T-helper 1 cell (primary cell): ENCODE results near the gene NPR2.

Experiments
- DNase-seq, 5 donors: peaks; one replicate each; pipeline ENCODE4 v3.0.0-alpha.2; 2012 to 2020

Gene NPR2

GRCh38 chr9:35801328-35802128 is 10.1 kb downstream of the NPR2 start:
- DNase-seq: no peak

GRCh38 chr9:35806101-35806500 is 14.7 kb downstream of the NPR2 start:
- DNase-seq: no peak

GRCh38 chr9:35808433-35808832 is 17.0 kb downstream of the NPR2 start:
- no peak for DNase-seq

- DNase-seq: no peak
These were observed 18.7 kb downstream of the NPR2 start for GRCh38 chr9:35810122-35810521.

- DNase-seq: no peak
These were observed 20.1 kb downstream of the NPR2 start for GRCh38 chr9:35811381-35812024.

- DNase-seq: peak; percentile 93 to 98 (median 95)
These were observed 20.7 kb downstream of the NPR2 start, which contains the start of gene SPAG8 for GRCh38 chr9:35812025-35812602. TSS of gene SPAG8 (minus strand) at chr9:35812262. CDS start at chr9:35812147, 115 bp downstream.

GRCh38 chr9:35813434-35814105 is 22.2 kb downstream of the NPR2 start:
- DNase-seq: no peak

GRCh38 chr9:35814106-35814840 is 22.9 kb downstream of the NPR2 start:
- DNase-seq: peak in 1 of 5 donors; percentile 55

GRCh38 chr9:35814841-35815543 is 23.6 kb downstream of the NPR2 start, which contains the start of gene HINT2:
TSS of gene HINT2 (minus strand) at chr9:35815042. CDS start at chr9:35814979, 63 bp downstream.
- DNase-seq: peak; percentile 95 to 99 (median 96)

- no peak for DNase-seq
These were observed 25.3 kb downstream of the NPR2 start for GRCh38 chr9:35816708-35817107.

GRCh38 chr9:35818341-35818740 is 26.9 kb downstream of the NPR2 start:
- no peak for DNase-seq

GRCh38 chr9:35820076-35820475 is 28.7 kb downstream of the NPR2 start:
- DNase-seq: no peak

- DNase-seq: no peak
These were observed 31.5 kb downstream of the NPR2 start for GRCh38 chr9:35822926-35823325.

- peak in 1 of 5 donors; percentile 48 for DNase-seq
These were observed 34.8 kb downstream of the NPR2 start for GRCh38 chr9:35826071-35826701.

- DNase-seq: no peak
These were observed 36.1 kb downstream of the NPR2 start for GRCh38 chr9:35827486-35827885.

- peak in 1 of 5 donors; percentile 22 for DNase-seq
These were observed 37.3 kb downstream of the NPR2 start, which contains the start of gene FAM221B for GRCh38 chr9:35828716-35829083. TSS of gene FAM221B (minus strand) at chr9:35828732. CDS start at chr9:35826161, 2,571 bp downstream.

- DNase-seq: peak; percentile 91 to 96 (median 93)
These were observed 37.8 kb downstream of the NPR2 start, which contains the start of gene TMEM8B for GRCh38 chr9:35829084-35829763. TSS of gene TMEM8B (plus strand) at chr9:35829228. CDS start at chr9:35829448, 220 bp downstream.

GRCh38 chr9:35829764-35830096 is 38.3 kb downstream of the NPR2 start:
- no peak for DNase-seq

GRCh38 chr9:35831040-35831439 is 39.6 kb downstream of the NPR2 start:
- no peak for DNase-seq

GRCh38 chr9:35832814-35833213 is 41.4 kb downstream of the NPR2 start:
- DNase-seq: no peak
